Spinal cord (tissue), 10 donors: ENCODE results near the gene AOAH. TPM values are rescaled to one million over a fixed set of nuclear protein-coding genes. Genes with fewer than 3 reads are reported as not detected.

ENCODE experiments used
- DNase-seq, 6 donors: peaks; one replicate each; pipeline versions ENCODE4 v3.0.0 to v3.0.0-alpha.2; 2013 to 2015; ENCODE audit warnings: low spot score in 6 of 6, low read depth in 4 of 6
- H3K27ac ChIP-seq: one replicate; pipeline ENCODE4 v1.5.1; 2013; ENCODE audit warnings: low read depth, low read length, control low read depth
- H3K27me3 ChIP-seq: one replicate; pipeline ENCODE4 v1.6.1; 2013; ENCODE audit warnings: low read length; ENCODE audit not compliant: control insufficient read depth, insufficient read depth
- H3K36me3 ChIP-seq: one replicate; pipeline ENCODE4 v1.6.1; 2013; ENCODE audit warnings: low read length; ENCODE audit not compliant: control insufficient read depth, insufficient read depth
- H3K4me1 ChIP-seq: one replicate; pipeline ENCODE4 v1.6.1; 2013; ENCODE audit warnings: low read length; ENCODE audit not compliant: control insufficient read depth, insufficient read depth
- H3K4me3 ChIP-seq: one replicate; pipeline ENCODE4 v1.5.1; 2013; ENCODE audit warnings: low read depth, low read length, control low read depth
- H3K9me3 ChIP-seq: one replicate; pipeline ENCODE4 v1.6.1; 2013; ENCODE audit warnings: low read length; ENCODE audit not compliant: control insufficient read depth, insufficient read depth
- WGBS: methylation state at CpG from one replicate; pipeline ENCODE4 v1.1.5; 2013; ENCODE audit warnings: missing lambda C conversion rate; ENCODE audit not compliant: insufficient coverage; 5-methylcytosine and 5-hydroxymethylcytosine counted together
- polyA plus RNA-seq, 2 donors: library from polyadenylated mRNA; unstranded; fragments of 120-200 nt; gene quantifications; one replicate each; pipeline ENCODE4 v1.2.1, GENCODE V29; 2013; ENCODE audit not compliant: insufficient read length in 2 of 2
- total RNA-seq, 2 donors: library from RNA; depleted of rRNA in 1 of 2; stranded (reverse); fragments of 120-200 nt in 1 of 2; fragments of >200 nt in 1 of 2; gene quantifications; one replicate each; pipeline versions ENCODE4 v1.2.3 to v1.2.4, GENCODE V29; 2013 to 2014
- donor health status: healthy.

Gene AOAH
- total and polyA plus RNA-seq, 4 donors: 4.2 to 8.1 (median 5.3) TPM

DNA sequence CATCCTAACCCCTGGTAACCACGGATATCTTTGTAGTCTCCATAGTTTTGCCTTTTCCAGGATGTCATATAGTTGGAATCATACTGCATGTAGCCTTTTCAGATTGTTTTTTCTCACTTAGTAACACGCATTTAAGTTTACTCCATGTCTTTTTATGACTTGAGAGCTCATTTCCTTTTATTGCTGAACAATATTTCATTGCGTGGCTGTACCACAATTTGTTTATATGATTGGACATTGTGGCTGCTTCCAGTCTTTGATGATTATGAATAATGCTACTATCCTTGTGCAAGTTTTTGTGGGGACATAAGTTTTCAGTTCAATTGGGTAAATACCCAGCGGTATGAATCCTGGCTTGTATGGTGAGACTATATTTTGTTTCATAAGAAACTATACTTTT, 60.8 kb downstream of the AOAH start:
- H3K9me3 ChIP-seq: no peaks in the 10 kb centered on the region
- no peak for DNase-seq
- no peak overlapping the region for H3K4me3 ChIP-seq
- no peak overlapping the region for H3K27ac ChIP-seq
- H3K4me1 ChIP-seq: peaks cover 3% of the 10 kb centered on the region
- no peaks in the 10 kb centered on the region for H3K27me3 ChIP-seq
- no CpG with 5 or more reads among the region's 4 CpGs for WGBS
- H3K36me3 ChIP-seq: no peaks in the 10 kb centered on the region

- Histone ChIP-seq H3K27ac (no peak overlapping the region), H3K4me3 (no peak overlapping the region)
- 69% methylated on average over 5 of the region's 7 CpGs for WGBS
Observed at GRCh38 chr7:36661135-36661840, 63.0 kb downstream of the AOAH start.

DNA sequence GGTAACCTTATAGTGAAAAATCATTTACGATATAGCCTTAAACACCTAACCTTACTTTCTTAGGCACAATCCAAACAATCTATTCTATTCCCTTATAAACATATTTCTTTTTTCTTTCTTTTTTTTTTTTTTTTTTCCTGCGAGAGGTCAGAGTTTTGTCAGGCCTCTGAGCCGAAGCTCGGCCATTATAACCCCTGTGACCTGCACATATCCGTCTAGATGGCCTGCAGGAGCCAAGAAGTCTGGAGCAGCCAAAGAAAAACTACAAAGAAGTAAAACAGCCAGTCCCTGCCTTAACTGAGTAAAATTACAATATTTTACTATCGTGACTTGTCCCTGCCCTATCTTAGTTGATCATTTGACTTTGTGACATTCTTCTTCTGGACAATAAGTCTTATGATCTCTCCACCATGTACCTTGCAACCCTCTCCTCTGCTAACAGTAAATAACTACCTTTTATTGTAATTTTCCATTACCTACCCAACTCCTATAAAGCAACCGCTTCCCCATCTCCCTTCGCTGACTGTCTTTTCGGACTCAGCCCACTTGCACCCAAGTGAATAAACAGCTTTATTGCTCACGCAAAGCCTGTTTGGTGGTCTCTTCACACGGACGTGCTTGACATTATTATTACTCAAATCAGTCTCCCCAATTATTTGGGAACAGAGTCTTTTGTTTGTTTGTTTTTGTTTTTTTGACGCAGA, 64.5 kb downstream of the AOAH start:
- Histone ChIP-seq H3K27me3 (no peaks in the 10 kb centered on the region), H3K27ac (no peak overlapping the region), H3K36me3 (no peaks in the 10 kb centered on the region), H3K4me3 (no peak overlapping the region), H3K4me1 (peaks cover 3% of the 10 kb centered on the region), H3K9me3 (no peaks in the 10 kb centered on the region)
- DNase-seq: no peak
- WGBS: 76% methylated on average over 8 of the region's 13 CpGs

More at GRCh38 chr7:36661135-36661840, 63.0 kb downstream of the AOAH start:
- Histone ChIP-seq H3K4me1 (peaks cover 3% of the 10 kb centered on the region), H3K36me3 (no peaks in the 10 kb centered on the region), H3K9me3 (no peaks in the 10 kb centered on the region), H3K27me3 (no peaks in the 10 kb centered on the region)
- DNase-seq: no peak

GRCh38 chr7:36659172-36659516, 65.2 kb downstream of the AOAH start:
- Histone ChIP-seq H3K4me1 (peaks cover 3% of the 10 kb centered on the region), H3K27me3 (no peaks in the 10 kb centered on the region), H3K27ac (no peak overlapping the region), H3K4me3 (no peak overlapping the region), H3K36me3 (no peaks in the 10 kb centered on the region), H3K9me3 (no peaks in the 10 kb centered on the region)
- peak in 1 of 6 donors; percentile 55 for DNase-seq
- 41% methylated on average over 3 of the region's 4 CpGs for WGBS

DNA sequence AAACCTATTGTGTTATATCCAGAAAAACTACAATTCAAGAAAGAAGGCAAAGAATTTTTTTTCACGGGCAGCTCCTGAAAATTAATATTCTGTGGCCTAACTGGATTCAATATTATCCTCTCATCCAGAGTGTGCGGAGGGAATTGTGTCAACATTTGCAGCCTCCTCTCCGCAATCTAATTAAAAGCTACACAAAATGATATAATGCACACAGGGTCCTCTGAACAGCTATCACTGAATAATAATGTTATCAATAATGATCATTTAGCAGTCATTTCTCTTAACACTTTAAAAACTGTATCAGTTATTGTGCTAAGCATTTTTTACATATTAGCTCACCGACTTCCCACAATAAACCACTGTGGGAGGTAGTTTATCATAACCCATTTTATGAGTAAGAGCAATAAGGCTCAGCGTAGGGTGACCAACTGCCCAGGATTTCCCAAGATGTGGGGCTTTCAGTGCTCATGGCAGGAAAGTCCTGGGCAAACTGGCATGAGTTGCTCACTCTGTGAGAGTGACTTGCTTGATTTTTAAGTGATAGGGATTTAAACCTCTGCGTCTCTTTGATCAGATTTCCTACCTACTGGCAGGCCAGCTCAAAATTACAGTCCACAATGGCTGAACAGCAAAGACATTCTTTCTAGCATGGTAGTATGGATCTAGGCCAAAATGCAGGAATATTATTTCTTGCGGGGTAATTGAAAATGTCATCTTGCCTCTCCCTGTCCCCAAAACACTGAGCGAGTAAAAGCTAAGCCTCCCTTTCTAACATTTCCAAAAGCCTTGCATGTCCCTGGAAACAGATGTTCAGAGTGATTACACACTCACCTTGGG, 65.7 kb downstream of the AOAH start:
- peak in 1 of 6 donors; percentile 70 for DNase-seq
- Histone ChIP-seq H3K4me1 (peaks cover 3% of the 10 kb centered on the region), H3K9me3 (no peaks in the 10 kb centered on the region), H3K27ac (no peak overlapping the region), H3K4me3 (no peak overlapping the region), H3K36me3 (no peaks in the 10 kb centered on the region), H3K27me3 (no peaks in the 10 kb centered on the region)
- WGBS: 90% methylated on average over 2 of the region's 8 CpGs

GRCh38 chr7:36657036-36657660, 67.1 kb downstream of the AOAH start:
- Histone ChIP-seq H3K36me3 (no peaks in the 10 kb centered on the region), H3K27me3 (no peaks in the 10 kb centered on the region), H3K27ac (no peak overlapping the region), H3K4me3 (no peak overlapping the region), H3K4me1 (peaks cover 3% of the 10 kb centered on the region), H3K9me3 (no peaks in the 10 kb centered on the region)
- no peak for DNase-seq
- 76% methylated on average over 7 of the region's 8 CpGs for WGBS

DNA sequence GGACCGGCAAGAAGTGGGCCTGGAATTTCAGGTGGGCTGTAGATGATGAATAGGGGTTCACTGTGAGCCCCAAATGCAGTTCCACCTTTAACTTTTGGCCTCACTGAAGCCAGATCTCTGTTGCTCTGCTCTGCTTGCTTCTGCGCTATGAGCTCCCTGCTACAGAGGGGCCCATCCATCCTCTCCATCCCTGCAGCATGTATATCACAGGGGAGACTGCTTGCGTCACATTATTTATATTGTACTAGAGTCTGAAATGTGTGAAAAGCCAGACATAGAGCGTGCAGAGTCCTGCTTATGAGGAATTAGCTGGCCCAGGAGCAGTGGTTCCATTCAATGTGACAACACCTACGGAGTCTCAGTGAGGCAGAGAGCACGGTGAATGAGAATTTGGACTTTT, 69.9 kb downstream of the AOAH start:
- H3K4me3 ChIP-seq: no peak overlapping the region
- no peaks in the 10 kb centered on the region for H3K9me3 ChIP-seq
- no peaks in the 10 kb centered on the region for H3K27me3 ChIP-seq
- 93% methylated on average over 2 of the region's 6 CpGs for WGBS
- DNase-seq: peak in 1 of 6 donors; percentile 36
- no peak overlapping the region for H3K27ac ChIP-seq
- H3K4me1 ChIP-seq: peaks cover 3% of the 10 kb centered on the region
- no peaks in the 10 kb centered on the region for H3K36me3 ChIP-seq

DNA sequence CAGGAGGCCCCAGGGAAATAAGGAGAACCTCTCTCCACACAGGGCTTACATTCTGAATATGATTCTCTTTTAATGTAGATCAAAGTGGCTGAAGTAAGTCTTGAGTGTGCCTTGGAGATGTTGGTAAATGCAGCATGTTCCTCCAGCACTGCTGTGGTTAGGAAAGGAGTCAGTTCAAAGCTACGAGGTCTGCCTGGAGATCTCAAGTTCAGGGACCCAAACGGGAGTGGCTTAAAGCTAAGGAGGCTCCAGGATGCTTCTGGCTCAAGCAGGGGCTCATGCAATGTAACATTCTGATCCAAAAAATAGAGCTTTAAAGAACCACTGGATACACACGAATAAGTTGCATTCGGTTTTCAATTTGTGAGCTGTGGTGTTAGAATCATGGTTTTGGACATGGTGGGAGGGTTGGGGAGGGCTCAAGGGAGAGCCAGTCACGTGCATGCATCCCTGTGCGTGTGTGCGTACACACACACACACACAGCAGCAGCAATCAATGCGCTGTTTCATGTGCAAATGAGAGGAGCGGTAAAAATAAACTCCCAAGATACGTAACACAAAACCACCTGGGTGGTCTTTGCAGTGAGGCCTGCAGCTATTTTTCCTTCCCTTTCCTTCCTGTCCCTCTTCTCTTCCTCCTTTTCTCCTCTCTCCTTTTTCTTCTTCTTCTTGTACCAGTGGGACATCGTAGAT, 70.5 kb downstream of the AOAH start:
- DNase-seq: peak in 1 of 6 donors; percentile 26
- Histone ChIP-seq H3K4me3 (no peak overlapping the region), H3K9me3 (no peaks in the 10 kb centered on the region), H3K27me3 (no peaks in the 10 kb centered on the region), H3K27ac (no peak overlapping the region), H3K4me1 (no peaks in the 10 kb centered on the region), H3K36me3 (no peaks in the 10 kb centered on the region)
- 39% methylated on average over 3 of the region's 11 CpGs for WGBS
